Effector memory CD4-positive, alpha-beta T cell (primary cell): ENCODE results near the gene SBNO2.
A peak's percentile ranks its signal among the peaks of the same experiment; 100 is the strongest.
"Not testable (repeated sequence)": the region's sequence is repeated elsewhere in the genome, so short reads cannot be mapped to it uniquely, and the experiment has no call there.

ENCODE experiments used
- DNase-seq, 3 donors: peaks; one replicate each; pipeline ENCODE4 v3.0.0-alpha.2; 2020
- H3K27ac ChIP-seq: 2 replicates; pipeline ENCODE4 v1.7.0; 2013; ENCODE audit warnings: mild to moderate bottlenecking, low read length, moderate library complexity; ENCODE audit not compliant: insufficient read depth, poor library complexity, severe bottlenecking
- H3K27me3 ChIP-seq: replicated peaks from 2 replicates; pipeline ENCODE4 v1.7.0; 2013; ENCODE audit warnings: mild to moderate bottlenecking, low read length; ENCODE audit not compliant: insufficient read depth, control insufficient read depth, poor library complexity, severe bottlenecking
- H3K36me3 ChIP-seq: 2 replicates; pipeline ENCODE4 v1.7.0; 2013; ENCODE audit warnings: mild to moderate bottlenecking, low read length, moderate library complexity; ENCODE audit not compliant: control insufficient read depth, insufficient read depth
- H3K4me1 ChIP-seq: 2 replicates; pipeline ENCODE4 v1.7.0; 2013; ENCODE audit warnings: low read length, mild to moderate bottlenecking; ENCODE audit not compliant: control insufficient read depth, insufficient read depth, poor library complexity, severe bottlenecking
- H3K4me3 ChIP-seq: 2 replicates; pipeline ENCODE4 v1.7.0; 2013; ENCODE audit warnings: low read length, low read depth, mild to moderate bottlenecking; ENCODE audit not compliant: insufficient read depth, poor library complexity, severe bottlenecking
- H3K9me3 ChIP-seq: 2 replicates; pipeline ENCODE4 v1.7.0; 2013; ENCODE audit warnings: mild to moderate bottlenecking, low read length, moderate library complexity; ENCODE audit not compliant: control insufficient read depth

Gene SBNO2

DNA sequence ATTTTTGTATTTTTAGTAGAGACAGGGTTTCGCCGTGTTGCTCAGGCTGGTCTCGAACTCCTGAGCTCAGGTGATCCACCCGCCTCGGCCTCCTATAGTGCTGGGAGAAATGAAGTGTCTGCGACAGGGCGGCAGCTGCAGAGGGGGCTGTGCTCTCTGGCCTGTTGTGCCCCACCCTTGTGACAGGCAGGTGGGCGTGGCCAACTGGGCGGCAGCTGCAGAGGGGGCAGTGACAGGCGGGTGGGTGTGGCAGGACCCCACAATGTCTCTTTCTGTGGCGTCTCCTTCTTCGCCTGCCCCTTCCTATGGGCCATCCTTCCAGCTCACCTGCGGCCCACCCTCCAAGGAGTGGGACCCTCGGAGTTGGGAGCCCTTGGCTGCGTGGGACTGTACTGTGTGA is 43.3 kb upstream of the SBNO2 start:
- Histone ChIP-seq H3K4me3 (no peak overlapping the region), H3K9me3 (no peaks in the 10 kb centered on the region), H3K4me1 (peaks cover 20% of the 10 kb centered on the region), H3K27me3 (no peaks in the 10 kb centered on the region), H3K36me3 (peaks cover 28% of the 10 kb centered on the region), H3K27ac (no peak overlapping the region)
- DNase-seq = no peak

DNA sequence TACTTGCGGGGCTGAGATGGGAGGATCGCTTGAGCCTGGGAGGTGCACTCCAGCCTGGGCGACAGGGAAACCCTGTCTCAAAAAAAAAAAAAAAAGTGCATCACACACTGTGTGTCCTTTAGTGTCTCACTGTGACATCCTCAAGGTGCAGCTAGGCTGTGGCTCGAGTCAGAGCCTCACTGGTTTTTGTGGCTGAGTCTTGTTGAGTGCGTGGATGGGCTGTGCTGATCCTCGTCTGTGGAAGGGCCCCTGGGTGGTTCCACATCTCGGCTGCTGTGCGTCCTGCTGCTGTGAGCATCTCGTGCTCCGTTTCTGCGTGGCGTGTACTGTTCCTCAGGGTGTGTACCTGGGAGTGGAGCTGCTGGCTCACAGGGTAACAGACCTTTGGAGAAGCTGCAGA is 42.7 kb upstream of the SBNO2 start:
- no peaks in the 10 kb centered on the region for H3K27me3 ChIP-seq
- no peak for DNase-seq
- no peak overlapping the region for H3K27ac ChIP-seq
- H3K9me3 ChIP-seq = no peaks in the 10 kb centered on the region
- no peak overlapping the region for H3K4me3 ChIP-seq
- H3K36me3 ChIP-seq = peaks cover 23% of the 10 kb centered on the region
- H3K4me1 ChIP-seq = peaks cover 20% of the 10 kb centered on the region

DNA sequence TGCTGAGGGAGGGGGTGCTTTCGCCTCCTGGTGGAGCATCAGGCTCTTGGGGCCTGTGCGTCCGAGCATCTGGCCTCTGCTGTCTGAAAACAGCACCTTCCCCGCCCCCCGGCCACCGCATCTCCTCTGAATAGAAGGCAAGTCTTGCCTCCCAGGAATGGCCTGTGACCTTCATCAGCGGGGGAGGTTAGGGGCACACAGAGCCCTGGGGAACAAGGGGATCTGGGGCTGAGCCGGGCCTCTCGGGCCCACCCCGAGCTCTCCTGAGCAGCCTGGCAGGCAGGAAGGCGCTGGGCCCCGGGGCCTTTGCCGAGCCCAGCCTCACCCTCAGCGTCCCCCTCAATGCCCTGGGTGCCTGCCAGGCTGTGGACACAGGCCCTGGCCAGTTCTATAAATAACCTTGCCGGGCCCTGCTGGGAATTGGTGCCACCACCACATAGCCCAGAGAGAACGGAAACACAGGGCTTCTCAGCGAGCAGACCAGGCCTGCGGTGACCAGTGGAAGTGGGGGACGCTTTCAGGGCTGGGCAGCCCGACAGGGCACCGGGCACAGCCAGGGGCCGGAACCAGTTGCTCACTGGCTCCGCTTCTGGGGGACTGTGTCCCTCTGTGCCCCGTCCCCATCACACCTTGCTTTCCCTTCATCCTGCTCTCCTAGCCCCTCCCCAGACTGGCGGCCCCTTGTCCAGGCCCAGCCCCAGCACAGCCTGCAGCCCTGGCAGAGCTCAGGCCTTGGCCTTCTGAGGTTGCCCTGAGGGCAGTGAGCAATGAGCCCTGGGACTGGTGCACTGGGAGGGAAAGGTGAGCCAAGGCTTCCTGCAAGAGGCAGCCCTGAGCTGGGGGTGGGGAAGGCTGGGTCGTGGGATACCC is 41.0 kb upstream of the SBNO2 start:
- Histone ChIP-seq H3K27ac (peak overlapping the region; percentile 11), H3K27me3 (no peaks in the 10 kb centered on the region), H3K4me3 (no peak overlapping the region), H3K4me1 (peaks cover 25% of the 10 kb centered on the region), H3K9me3 (no peaks in the 10 kb centered on the region), H3K36me3 (peaks cover 9% of the 10 kb centered on the region)
- no peak for DNase-seq

DNA sequence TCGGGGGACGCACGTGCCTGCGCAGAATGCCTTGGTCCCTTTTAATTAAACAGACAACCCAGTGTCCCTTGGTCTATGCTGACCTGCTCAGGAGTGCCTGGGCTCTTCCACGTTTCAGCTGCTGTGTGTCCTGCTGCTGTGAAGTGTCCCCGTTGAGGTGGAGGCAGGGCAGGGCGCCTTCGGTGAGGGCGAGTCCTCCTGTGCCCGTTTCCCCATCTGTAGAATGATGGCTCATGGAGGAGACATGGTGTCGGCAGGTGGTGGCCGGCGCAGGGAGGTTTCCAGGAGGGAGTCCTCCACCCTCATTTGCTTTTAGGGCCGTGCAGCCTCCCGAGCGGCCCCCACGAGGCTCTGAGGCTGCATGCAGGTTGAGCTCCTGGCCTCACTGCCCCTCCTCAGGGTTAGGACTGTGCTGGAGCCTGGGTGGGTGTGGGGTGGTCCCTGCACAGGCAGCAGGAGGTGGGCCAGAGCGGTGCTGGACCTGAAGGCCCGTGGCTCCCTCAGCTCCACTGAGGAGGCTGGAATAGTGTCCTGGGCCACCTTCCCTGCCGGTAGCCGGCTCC is 40.3 kb upstream of the SBNO2 start:
- no peak for DNase-seq
- no peak overlapping the region for H3K4me3 ChIP-seq
- peaks cover 11% of the 10 kb centered on the region for H3K36me3 ChIP-seq
- H3K9me3 ChIP-seq = no peaks in the 10 kb centered on the region
- H3K4me1 ChIP-seq = peaks cover 31% of the 10 kb centered on the region
- H3K27ac ChIP-seq = peak overlapping the region; percentile 11
- H3K27me3 ChIP-seq = no peaks in the 10 kb centered on the region

DNA sequence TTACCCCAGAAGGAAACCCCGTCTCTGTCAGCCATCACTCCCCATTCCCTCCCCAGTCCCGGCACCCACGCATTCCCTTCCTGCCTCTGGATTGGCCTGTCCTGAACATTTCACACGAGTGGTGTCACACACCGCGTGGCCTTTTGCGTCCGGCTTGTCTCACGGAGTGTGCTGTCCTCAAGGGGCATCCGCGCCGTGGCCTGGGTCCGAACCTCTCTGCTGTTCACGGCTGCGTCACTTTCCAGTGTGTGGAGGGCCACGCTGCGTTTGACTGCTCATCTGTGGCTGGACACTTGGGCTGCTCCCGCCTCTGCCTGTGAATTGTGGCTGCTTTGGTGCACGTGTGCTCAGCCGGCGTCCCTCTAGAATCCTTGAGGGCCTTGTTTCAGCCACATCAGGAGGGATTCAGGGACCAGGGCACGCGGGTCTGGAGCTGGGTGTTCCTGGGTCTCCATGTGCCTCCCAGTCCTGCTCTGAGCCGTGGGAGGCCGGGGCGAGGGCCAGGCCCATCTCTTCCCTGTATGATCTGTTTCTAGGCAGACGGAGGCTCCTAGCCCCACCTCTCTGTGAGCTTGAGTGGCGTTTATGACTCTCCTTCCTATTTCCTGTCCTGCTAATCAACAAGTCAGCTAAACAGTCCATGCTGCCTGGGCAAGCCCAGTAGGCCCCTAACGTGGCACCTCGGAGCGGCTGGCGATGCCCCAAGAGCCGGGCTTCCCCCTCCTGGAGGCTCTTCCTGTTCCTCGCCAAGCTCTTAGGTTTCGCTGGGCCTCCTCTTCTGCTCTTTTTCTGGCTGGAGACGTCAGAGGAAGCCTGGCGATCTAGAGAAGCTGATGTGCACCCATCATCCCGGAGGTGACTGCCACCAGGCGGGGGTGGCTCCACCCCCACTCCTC is 39.6 kb upstream of the SBNO2 start:
- DNase-seq = peak; percentile 39 to 62 (median 54)
- peak overlapping the region; percentile 13 for H3K4me3 ChIP-seq
- peaks cover 35% of the 10 kb centered on the region for H3K4me1 ChIP-seq
- no peaks in the 10 kb centered on the region for H3K27me3 ChIP-seq
- peaks cover 8% of the 10 kb centered on the region for H3K36me3 ChIP-seq
- H3K27ac ChIP-seq = peak overlapping the region; percentile 66
- H3K9me3 ChIP-seq = no peaks in the 10 kb centered on the region

DNA sequence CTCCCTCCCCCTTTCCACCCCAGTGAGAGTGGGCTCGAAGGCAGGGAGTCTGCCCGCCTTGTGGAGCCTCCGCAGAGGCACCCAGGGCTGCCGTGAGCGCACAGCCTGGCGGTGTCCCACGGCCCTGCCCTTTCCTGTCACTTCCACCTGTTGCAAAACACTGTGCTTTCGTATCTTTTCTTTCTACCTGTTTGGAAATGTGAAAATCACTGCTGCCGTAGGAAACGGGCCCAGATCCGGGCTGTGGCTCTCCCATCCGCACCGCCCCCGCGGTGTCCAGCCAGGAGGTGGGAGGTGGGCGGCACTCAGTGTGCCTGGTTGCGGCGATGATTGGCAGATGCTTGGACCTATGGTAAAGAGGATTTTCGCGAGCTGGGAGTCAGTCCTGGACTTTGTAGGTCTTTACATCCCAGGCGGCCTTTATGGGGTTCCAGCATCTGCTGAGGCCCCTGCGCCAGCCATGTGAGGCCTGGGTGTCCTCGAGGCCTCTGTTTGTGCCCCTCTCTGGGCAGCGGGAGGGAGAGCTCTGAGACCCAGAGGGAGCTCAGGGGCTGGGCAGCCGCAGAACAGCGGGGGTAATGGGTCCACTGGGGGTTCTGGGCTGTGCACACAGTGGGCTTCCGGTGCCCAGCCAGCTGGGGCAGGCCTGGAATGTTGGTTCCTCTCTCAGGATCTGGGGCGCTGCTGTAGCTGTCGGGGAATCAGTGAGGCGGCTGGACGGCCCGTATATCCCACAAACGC is 37.6 kb upstream of the SBNO2 start:
- no peaks in the 10 kb centered on the region for H3K27me3 ChIP-seq
- H3K9me3 ChIP-seq = no peaks in the 10 kb centered on the region
- DNase-seq = no peak
- H3K36me3 ChIP-seq = peaks cover 7% of the 10 kb centered on the region
- H3K4me3 ChIP-seq = no peak overlapping the region
- H3K4me1 ChIP-seq = peaks cover 45% of the 10 kb centered on the region
- H3K27ac ChIP-seq = no peak overlapping the region

DNA sequence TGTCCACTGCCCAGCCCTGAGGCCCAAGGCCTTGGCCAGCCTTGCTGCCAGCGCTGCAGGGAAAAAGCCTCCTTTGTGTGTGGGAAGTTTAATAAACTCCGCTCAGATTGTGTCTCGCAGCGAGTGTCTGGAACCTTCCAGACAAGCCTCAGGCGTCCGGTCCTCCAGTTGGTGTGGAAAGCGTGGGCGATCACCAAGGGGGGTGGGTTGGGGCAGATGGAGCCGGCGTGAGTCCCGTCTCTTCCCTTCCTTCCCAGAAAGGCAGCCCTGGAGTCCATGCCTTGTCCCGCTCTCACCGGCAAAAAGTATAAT is 36.1 kb upstream of the SBNO2 start:
- H3K4me1 ChIP-seq = peaks cover 50% of the 10 kb centered on the region
- peaks cover 7% of the 10 kb centered on the region for H3K36me3 ChIP-seq
- no peak overlapping the region for H3K4me3 ChIP-seq
- H3K9me3 ChIP-seq = no peaks in the 10 kb centered on the region
- H3K27ac ChIP-seq = no peak overlapping the region
- H3K27me3 ChIP-seq = no peaks in the 10 kb centered on the region
- no peak for DNase-seq

DNA sequence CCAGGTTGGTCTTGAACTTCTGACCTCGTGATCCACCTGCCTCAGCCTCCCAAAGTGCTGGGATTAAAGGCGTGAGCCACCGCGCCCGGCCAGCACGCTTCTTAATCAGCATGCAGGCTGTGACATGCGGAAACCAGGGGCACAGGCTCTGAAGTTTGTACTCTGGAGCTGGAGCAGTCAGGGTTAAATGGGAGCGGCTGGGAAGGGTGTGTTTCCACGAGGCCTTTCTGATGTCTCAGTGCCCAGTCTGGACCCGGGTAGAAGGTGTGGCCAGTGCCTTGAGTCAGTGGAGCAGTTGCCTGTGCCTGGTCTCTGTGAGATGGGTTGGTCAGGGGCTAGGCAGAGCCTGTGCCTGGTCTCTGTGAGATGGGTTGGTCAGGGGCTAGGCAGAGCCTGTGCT is 34.8 kb upstream of the SBNO2 start:
- not testable (repeated sequence) for H3K27ac ChIP-seq, H3K4me3 ChIP-seq, H3K27me3 ChIP-seq, DNase-seq, H3K36me3 ChIP-seq, H3K9me3 ChIP-seq
- peaks cover 42% of the 10 kb centered on the region for H3K4me1 ChIP-seq

DNA sequence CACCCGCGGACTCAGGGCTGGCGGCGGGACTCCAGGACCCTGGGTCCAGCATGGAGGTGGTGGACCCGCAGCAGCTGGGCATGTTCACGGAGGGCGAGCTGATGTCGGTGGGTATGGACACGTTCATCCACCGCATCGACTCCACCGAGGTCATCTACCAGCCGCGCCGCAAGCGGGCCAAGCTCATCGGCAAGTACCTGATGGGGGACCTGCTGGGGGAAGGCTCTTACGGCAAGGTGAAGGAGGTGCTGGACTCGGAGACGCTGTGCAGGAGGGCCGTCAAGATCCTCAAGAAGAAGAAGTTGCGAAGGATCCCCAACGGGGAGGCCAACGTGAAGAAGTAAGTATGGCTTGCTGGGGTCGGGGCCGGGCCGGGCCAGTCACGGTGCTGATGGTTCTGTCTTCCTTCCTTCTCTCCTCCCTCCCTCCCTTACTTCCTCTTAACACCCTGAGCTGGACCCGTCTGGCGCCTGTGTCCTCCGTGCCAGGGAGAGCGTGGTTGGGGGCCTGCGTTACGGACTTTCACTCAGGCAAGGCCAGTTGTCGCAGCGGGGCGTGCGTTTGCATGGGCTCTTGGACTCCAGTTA is 32.9 kb upstream of the SBNO2 start:
- peak overlapping the region; percentile 62 for H3K27ac ChIP-seq
- peak in 1 of 3 donors; percentile 9 for DNase-seq
- H3K27me3 ChIP-seq = no peaks in the 10 kb centered on the region
- H3K4me1 ChIP-seq = peaks cover 41% of the 10 kb centered on the region
- H3K9me3 ChIP-seq = no peaks in the 10 kb centered on the region
- H3K4me3 ChIP-seq = peak overlapping the region; percentile 91
- peaks cover 7% of the 10 kb centered on the region for H3K36me3 ChIP-seq
